Duodenal mucosa (tissue), 2 donors: ENCODE data around the gene PPP2R5D.
A peak's percentile ranks its signal among the peaks of the same experiment; 100 is the strongest.
"Not testable (repeated sequence)": the region's sequence is repeated elsewhere in the genome, so short reads cannot be mapped to it uniquely, and the experiment has no call there.

Experiments used
- H3K27ac ChIP-seq: one replicate; pipeline ENCODE4 v1.7.0; 2013; ENCODE audit warnings: low read depth, low read length
- H3K27me3 ChIP-seq, 2 donors: one replicate each; pipeline ENCODE4 v1.7.0; 2013; ENCODE audit warnings: low read length in 2 of 2, control low read depth in 1 of 2; ENCODE audit not compliant: insufficient read depth in 2 of 2, control insufficient read depth in 1 of 2
- H3K36me3 ChIP-seq, 2 donors: one replicate each; pipeline ENCODE4 v1.7.0; 2013; ENCODE audit warnings: low read length in 2 of 2, control low read depth in 1 of 2; ENCODE audit not compliant: insufficient read depth in 2 of 2, control insufficient read depth in 1 of 2
- H3K4me1 ChIP-seq, 2 donors: one replicate each; pipeline ENCODE4 v1.7.0; 2013; ENCODE audit warnings: low read length in 2 of 2, control low read depth in 1 of 2; ENCODE audit not compliant: insufficient read depth in 2 of 2, control insufficient read depth in 1 of 2
- H3K4me3 ChIP-seq, 2 donors: one replicate each; pipeline ENCODE4 v1.7.0; 2013; ENCODE audit warnings: low read length in 2 of 2, low read depth in 1 of 2
- H3K9ac ChIP-seq, 2 donors: one replicate each; pipeline ENCODE4 v1.7.0; 2013; ENCODE audit warnings: low read length in 2 of 2, low read depth in 1 of 2
- H3K9me3 ChIP-seq, 2 donors: one replicate each; pipeline ENCODE4 v1.7.0; 2013; ENCODE audit warnings: low read length in 2 of 2, control low read depth in 1 of 2; ENCODE audit not compliant: control insufficient read depth in 1 of 2

Gene PPP2R5D

GRCh38 chr6:43037197-43037596 is 52.8 kb downstream of the PPP2R5D start:
- Histone ChIP-seq H3K36me3 (peaks cover 40 to 66% of the 10 kb centered on the region in 2 donors), H3K27me3 (no peaks in the 10 kb centered on the region), H3K9ac (no peak overlapping the region), H3K9me3 (no peaks in the 10 kb centered on the region), H3K27ac (no peak overlapping the region), H3K4me1 (no peaks in the 10 kb centered on the region), H3K4me3 (no peak overlapping the region)

GRCh38 chr6:43037706-43038105 is 53.3 kb downstream of the PPP2R5D start:
- Histone ChIP-seq H3K36me3 (peaks cover 42 to 66% of the 10 kb centered on the region in 2 donors), H3K27me3 (no peaks in the 10 kb centered on the region), H3K9ac (no peak overlapping the region), H3K4me1 (no peaks in the 10 kb centered on the region), H3K4me3 (no peak overlapping the region), H3K27ac (no peak overlapping the region), H3K9me3 (no peaks in the 10 kb centered on the region)

- Histone ChIP-seq H3K27me3 (no peaks in the 10 kb centered on the region), H3K9me3 (no peaks in the 10 kb centered on the region), H3K9ac (no peak overlapping the region), H3K4me1 (no peaks in the 10 kb centered on the region), H3K4me3 (no peak overlapping the region), H3K36me3 (peaks cover 50 to 67% of the 10 kb centered on the region in 2 donors), H3K27ac (no peak overlapping the region)
These were observed 54.4 kb downstream of the PPP2R5D start for GRCh38 chr6:43038727-43039126.

GRCh38 chr6:43040542-43041257 is 56.3 kb downstream of the PPP2R5D start:
- no peaks in the 10 kb centered on the region for H3K4me1 ChIP-seq
- H3K36me3 ChIP-seq: peaks cover 46 to 66% of the 10 kb centered on the region in 2 donors
- H3K27me3 ChIP-seq: no peaks in the 10 kb centered on the region
- no peak overlapping the region for H3K4me3 ChIP-seq
- no peak overlapping the region for H3K27ac ChIP-seq
- no peak overlapping the region for H3K9ac ChIP-seq
- no peaks in the 10 kb centered on the region for H3K9me3 ChIP-seq

- H3K4me3 ChIP-seq, H3K9ac ChIP-seq, H3K9me3 ChIP-seq, H3K27ac ChIP-seq, H3K4me1 ChIP-seq, H3K27me3 ChIP-seq: not testable (repeated sequence)
- peaks cover 44 to 71% of the 10 kb centered on the region in 2 donors for H3K36me3 ChIP-seq
These were observed 57.1 kb downstream of the PPP2R5D start for GRCh38 chr6:43041475-43041874.

GRCh38 chr6:43043310-43043709 is 58.9 kb downstream of the PPP2R5D start:
- Histone ChIP-seq H3K27ac (no peak overlapping the region), H3K27me3 (no peaks in the 10 kb centered on the region), H3K9me3 (no peaks in the 10 kb centered on the region), H3K36me3 (peaks cover 39 to 70% of the 10 kb centered on the region in 2 donors), H3K4me3 (no peak overlapping the region), H3K4me1 (no peaks in the 10 kb centered on the region), H3K9ac (no peak overlapping the region)

- H3K4me1 ChIP-seq: no peaks in the 10 kb centered on the region
- H3K36me3 ChIP-seq: peaks cover 44 to 65% of the 10 kb centered on the region in 2 donors
- no peak overlapping the region for H3K4me3 ChIP-seq
- no peaks in the 10 kb centered on the region for H3K9me3 ChIP-seq
- no peak overlapping the region for H3K27ac ChIP-seq
- H3K27me3 ChIP-seq: no peaks in the 10 kb centered on the region
- H3K9ac ChIP-seq: no peak overlapping the region
These were observed 61.1 kb downstream of the PPP2R5D start for GRCh38 chr6:43045371-43045930.

GRCh38 chr6:43047998-43048397 is 63.6 kb downstream of the PPP2R5D start:
- Histone ChIP-seq H3K36me3 (peaks cover 35 to 60% of the 10 kb centered on the region in 2 donors), H3K4me1 (peaks cover 7 to 11% of the 10 kb centered on the region in 2 donors), H3K27ac (no peak overlapping the region), H3K27me3 (no peaks in the 10 kb centered on the region), H3K9me3 (no peaks in the 10 kb centered on the region), H3K9ac (no peak overlapping the region), H3K4me3 (no peak overlapping the region)

GRCh38 chr6:43050981-43051380 is 66.6 kb downstream of the PPP2R5D start:
- peaks cover 34 to 49% of the 10 kb centered on the region in 2 donors for H3K36me3 ChIP-seq

GRCh38 chr6:43052225-43052841 is 68.0 kb downstream of the PPP2R5D start:
- H3K9me3 ChIP-seq: no peaks in the 10 kb centered on the region
- peak overlapping the region; percentile 83 to 94 for H3K9ac ChIP-seq
- H3K27ac ChIP-seq: no peak overlapping the region
- no peaks in the 10 kb centered on the region for H3K27me3 ChIP-seq
- H3K4me1 ChIP-seq: peaks cover 10 to 17% of the 10 kb centered on the region in 2 donors
- peaks cover 29 to 40% of the 10 kb centered on the region in 2 donors for H3K36me3 ChIP-seq
- H3K4me3 ChIP-seq: peak overlapping the region in 1 of 2 donors; percentile 91

More at GRCh38 chr6:43050981-43051380, 66.6 kb downstream of the PPP2R5D start:
- Histone ChIP-seq H3K4me1 (peaks cover 10 to 17% of the 10 kb centered on the region in 2 donors), H3K27me3 (no peaks in the 10 kb centered on the region), H3K4me3 (no peak overlapping the region), H3K27ac (no peak overlapping the region), H3K9me3 (no peaks in the 10 kb centered on the region), H3K9ac (no peak overlapping the region)
